ENCODE measurements around the gene TRMT2B. TPM values are rescaled to one million over a fixed set of nuclear protein-coding genes. Genes with fewer than 3 reads are reported as not detected.

Gene TRMT2B
- total and polyA plus RNA-seq, 2 experiments from 2014 or later = 5.4 to 18.6 TPM

DNA sequence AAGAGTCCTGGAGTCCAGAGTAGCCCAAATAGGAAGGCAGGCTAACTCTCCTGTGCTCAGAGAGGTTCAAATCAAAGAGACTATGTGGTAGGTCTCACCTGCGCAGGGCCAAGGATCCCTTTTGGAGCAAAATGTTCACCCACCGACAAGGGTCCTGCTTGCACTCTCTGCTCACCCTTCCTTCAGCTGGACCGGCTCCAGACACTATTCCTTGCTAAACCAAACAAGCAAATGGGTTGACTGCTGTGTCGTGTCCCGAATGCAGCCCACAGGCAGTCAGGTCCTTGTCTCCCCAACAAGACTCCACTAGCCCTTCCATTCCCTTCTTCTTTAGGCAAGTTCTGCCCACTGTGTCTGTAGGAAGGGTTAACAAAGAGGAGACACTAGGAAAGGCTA, 760 bp downstream of the TRMT2B start:
- no peaks in the 10 kb centered on the region for H3F3A ChIP-seq (replicated peaks; ENCODE audit: low read depth)
- no peaks in the 10 kb centered on the region for H3K27me3 ChIP-seq (ENCODE audit: insufficient read depth)
- peak overlapping the region; percentile 86 for H3K27ac Mint-ChIP-seq
- H3K4me3 ChIP-seq = peak overlapping the region; percentile 66
- no peak for DNase-seq (ENCODE audit: low spot score)
- H3K79me2 ChIP-seq (replicated peaks; ENCODE audit: insufficient read depth) = no peaks in the 10 kb centered on the region
- H3K27ac ChIP-seq (ENCODE audit: low read depth) = peak overlapping the region; percentile 89
- no peaks in the 10 kb centered on the region for H3K4me1 Mint-ChIP-seq
- H3K4me3 Mint-ChIP-seq = peak overlapping the region; percentile 82
- H3K4me1 ChIP-seq (ENCODE audit: insufficient read depth) = 0 out of 2 replicates have a peak, but pooled peaks cover 3% of the 10 kb centered on the region
- H3K9me2 ChIP-seq (ENCODE audit: insufficient read depth) = no peaks in the 10 kb centered on the region
- no peaks in the 10 kb centered on the region for H4K20me1 ChIP-seq (replicated peaks; ENCODE audit: insufficient read depth)
- H3K4me2 ChIP-seq = peak overlapping the region; percentile 84
- H3K9me3 Mint-ChIP-seq = no peaks in the 10 kb centered on the region
- no peaks in the 10 kb centered on the region for H3K36me3 ChIP-seq (ENCODE audit: insufficient read depth)
- peaks cover 6% of the 10 kb centered on the region for H3K27me3 Mint-ChIP-seq (ENCODE audit: insufficient read depth, low read depth, poor library complexity)
- H3K36me3 Mint-ChIP-seq (ENCODE audit: low read depth) = peaks cover 3% of the 10 kb centered on the region; the same call in 2 of the 3 replicates
- TF ChIP-seq CREB1 (CRISPR knock-in tag; IDR thresholded peaks at IDR 0.05; ENCODE audit: low read depth) = no peak
- peak; percentile 13 for ATAC-seq
- H2AFZ ChIP-seq = peak overlapping the region; percentile 84; the same call in 1 of the 2 replicates

DNA sequence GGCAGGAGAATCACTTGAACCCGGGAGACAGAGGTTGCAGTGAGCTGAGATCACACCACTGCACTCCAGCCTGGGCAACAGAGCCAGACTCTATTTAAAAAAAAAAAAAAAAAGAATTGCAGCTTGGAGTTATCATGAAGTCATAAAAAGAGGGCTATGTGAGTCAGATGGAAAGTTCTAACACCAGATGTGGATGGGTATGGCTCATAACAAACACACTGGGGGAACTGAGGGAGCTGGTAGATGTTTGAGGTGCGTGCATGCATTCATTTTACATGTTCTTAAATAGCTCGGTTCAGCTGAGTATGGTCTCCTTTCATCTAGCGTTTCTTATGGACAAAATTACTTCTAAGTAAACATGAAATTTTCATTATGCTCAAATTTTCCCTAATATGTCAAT, 11.7 kb downstream of the TRMT2B start:
- Mint-ChIP-seq H3K27me3 (ENCODE audit: insufficient read depth, low read depth, poor library complexity) (peaks cover 4% of the 10 kb centered on the region), H3K9me3 (no peaks in the 10 kb centered on the region), H3K4me3 (no peak overlapping the region), H3K36me3 (ENCODE audit: low read depth) (peaks cover 8% of the 10 kb centered on the region; the same call in 2 of the 3 replicates), H3K4me1 (no peaks in the 10 kb centered on the region), H3K27ac (no peak overlapping the region)
- DNase-seq (ENCODE audit: low spot score) (no peak), ATAC-seq (no peak)
- no peak overlapping the region for H3K4me3 ChIP-seq
- H3K27ac ChIP-seq (ENCODE audit: low read depth) = no peak overlapping the region
- H2AFZ ChIP-seq = no peak overlapping the region
- no peaks in the 10 kb centered on the region for H4K20me1 ChIP-seq (replicated peaks; ENCODE audit: insufficient read depth)
- H3K9me2 ChIP-seq (ENCODE audit: insufficient read depth) = no peaks in the 10 kb centered on the region
- no peak overlapping the region for H3K4me2 ChIP-seq
- no peaks in the 10 kb centered on the region for H3F3A ChIP-seq (replicated peaks; ENCODE audit: low read depth)
- no peaks in the 10 kb centered on the region for H3K27me3 ChIP-seq (ENCODE audit: insufficient read depth)
- no peaks in the 10 kb centered on the region for H3K79me2 ChIP-seq (replicated peaks; ENCODE audit: insufficient read depth)
- H3K36me3 ChIP-seq (ENCODE audit: insufficient read depth) = no peaks in the 10 kb centered on the region
- H3K4me1 ChIP-seq (ENCODE audit: insufficient read depth) = no peaks in the 10 kb centered on the region
- TF ChIP-seq JUNB (IDR thresholded peaks at IDR 0.05; ENCODE audit: unreplicated experiment) = no peak
- TF ChIP-seq, protein P1, sequence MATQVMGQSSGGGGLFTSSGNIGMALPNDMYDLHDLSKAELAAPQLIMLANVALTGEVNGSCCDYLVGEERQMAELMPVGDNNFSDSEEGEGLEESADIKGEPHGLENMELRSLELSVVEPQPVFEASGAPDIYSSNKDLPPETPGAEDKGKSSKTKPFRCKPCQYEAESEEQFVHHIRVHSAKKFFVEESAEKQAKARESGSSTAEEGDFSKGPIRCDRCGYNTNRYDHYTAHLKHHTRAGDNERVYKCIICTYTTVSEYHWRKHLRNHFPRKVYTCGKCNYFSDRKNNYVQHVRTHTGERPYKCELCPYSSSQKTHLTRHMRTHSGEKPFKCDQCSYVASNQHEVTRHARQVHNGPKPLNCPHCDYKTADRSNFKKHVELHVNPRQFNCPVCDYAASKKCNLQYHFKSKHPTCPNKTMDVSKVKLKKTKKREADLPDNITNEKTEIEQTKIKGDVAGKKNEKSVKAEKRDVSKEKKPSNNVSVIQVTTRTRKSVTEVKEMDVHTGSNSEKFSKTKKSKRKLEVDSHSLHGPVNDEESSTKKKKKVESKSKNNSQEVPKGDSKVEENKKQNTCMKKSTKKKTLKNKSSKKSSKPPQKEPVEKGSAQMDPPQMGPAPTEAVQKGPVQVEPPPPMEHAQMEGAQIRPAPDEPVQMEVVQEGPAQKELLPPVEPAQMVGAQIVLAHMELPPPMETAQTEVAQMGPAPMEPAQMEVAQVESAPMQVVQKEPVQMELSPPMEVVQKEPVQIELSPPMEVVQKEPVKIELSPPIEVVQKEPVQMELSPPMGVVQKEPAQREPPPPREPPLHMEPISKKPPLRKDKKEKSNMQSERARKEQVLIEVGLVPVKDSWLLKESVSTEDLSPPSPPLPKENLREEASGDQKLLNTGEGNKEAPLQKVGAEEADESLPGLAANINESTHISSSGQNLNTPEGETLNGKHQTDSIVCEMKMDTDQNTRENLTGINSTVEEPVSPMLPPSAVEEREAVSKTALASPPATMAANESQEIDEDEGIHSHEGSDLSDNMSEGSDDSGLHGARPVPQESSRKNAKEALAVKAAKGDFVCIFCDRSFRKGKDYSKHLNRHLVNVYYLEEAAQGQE (IDR thresholded peaks at IDR 0.05; ENCODE audit: unreplicated experiment) = no peak
- TF ChIP-seq POLR2AphosphoS5 (IDR thresholded peaks at IDR 0.05; ENCODE audit: low read depth) = no peak
- no peak for TF ChIP-seq STAT1 (IDR thresholded peaks at IDR 0.05; ENCODE audit: unreplicated experiment)
- TF ChIP-seq CREB1 (CRISPR knock-in tag; IDR thresholded peaks at IDR 0.05; ENCODE audit: low read depth) = no peak
- no peak for TF ChIP-seq EZH2 (IDR thresholded peaks at IDR 0.05; ENCODE audit: low read depth, unreplicated experiment)
- TF ChIP-seq, protein P2, sequence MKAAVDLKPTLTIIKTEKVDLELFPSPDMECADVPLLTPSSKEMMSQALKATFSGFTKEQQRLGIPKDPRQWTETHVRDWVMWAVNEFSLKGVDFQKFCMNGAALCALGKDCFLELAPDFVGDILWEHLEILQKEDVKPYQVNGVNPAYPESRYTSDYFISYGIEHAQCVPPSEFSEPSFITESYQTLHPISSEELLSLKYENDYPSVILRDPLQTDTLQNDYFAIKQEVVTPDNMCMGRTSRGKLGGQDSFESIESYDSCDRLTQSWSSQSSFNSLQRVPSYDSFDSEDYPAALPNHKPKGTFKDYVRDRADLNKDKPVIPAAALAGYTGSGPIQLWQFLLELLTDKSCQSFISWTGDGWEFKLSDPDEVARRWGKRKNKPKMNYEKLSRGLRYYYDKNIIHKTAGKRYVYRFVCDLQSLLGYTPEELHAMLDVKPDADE (IDR thresholded peaks at IDR 0.05) = no peak
- TF ChIP-seq ZNF331 (CRISPR knock-in tag; IDR thresholded peaks at IDR 0.05; ENCODE audit: low read depth) = no peak
- TF ChIP-seq, protein P3, sequence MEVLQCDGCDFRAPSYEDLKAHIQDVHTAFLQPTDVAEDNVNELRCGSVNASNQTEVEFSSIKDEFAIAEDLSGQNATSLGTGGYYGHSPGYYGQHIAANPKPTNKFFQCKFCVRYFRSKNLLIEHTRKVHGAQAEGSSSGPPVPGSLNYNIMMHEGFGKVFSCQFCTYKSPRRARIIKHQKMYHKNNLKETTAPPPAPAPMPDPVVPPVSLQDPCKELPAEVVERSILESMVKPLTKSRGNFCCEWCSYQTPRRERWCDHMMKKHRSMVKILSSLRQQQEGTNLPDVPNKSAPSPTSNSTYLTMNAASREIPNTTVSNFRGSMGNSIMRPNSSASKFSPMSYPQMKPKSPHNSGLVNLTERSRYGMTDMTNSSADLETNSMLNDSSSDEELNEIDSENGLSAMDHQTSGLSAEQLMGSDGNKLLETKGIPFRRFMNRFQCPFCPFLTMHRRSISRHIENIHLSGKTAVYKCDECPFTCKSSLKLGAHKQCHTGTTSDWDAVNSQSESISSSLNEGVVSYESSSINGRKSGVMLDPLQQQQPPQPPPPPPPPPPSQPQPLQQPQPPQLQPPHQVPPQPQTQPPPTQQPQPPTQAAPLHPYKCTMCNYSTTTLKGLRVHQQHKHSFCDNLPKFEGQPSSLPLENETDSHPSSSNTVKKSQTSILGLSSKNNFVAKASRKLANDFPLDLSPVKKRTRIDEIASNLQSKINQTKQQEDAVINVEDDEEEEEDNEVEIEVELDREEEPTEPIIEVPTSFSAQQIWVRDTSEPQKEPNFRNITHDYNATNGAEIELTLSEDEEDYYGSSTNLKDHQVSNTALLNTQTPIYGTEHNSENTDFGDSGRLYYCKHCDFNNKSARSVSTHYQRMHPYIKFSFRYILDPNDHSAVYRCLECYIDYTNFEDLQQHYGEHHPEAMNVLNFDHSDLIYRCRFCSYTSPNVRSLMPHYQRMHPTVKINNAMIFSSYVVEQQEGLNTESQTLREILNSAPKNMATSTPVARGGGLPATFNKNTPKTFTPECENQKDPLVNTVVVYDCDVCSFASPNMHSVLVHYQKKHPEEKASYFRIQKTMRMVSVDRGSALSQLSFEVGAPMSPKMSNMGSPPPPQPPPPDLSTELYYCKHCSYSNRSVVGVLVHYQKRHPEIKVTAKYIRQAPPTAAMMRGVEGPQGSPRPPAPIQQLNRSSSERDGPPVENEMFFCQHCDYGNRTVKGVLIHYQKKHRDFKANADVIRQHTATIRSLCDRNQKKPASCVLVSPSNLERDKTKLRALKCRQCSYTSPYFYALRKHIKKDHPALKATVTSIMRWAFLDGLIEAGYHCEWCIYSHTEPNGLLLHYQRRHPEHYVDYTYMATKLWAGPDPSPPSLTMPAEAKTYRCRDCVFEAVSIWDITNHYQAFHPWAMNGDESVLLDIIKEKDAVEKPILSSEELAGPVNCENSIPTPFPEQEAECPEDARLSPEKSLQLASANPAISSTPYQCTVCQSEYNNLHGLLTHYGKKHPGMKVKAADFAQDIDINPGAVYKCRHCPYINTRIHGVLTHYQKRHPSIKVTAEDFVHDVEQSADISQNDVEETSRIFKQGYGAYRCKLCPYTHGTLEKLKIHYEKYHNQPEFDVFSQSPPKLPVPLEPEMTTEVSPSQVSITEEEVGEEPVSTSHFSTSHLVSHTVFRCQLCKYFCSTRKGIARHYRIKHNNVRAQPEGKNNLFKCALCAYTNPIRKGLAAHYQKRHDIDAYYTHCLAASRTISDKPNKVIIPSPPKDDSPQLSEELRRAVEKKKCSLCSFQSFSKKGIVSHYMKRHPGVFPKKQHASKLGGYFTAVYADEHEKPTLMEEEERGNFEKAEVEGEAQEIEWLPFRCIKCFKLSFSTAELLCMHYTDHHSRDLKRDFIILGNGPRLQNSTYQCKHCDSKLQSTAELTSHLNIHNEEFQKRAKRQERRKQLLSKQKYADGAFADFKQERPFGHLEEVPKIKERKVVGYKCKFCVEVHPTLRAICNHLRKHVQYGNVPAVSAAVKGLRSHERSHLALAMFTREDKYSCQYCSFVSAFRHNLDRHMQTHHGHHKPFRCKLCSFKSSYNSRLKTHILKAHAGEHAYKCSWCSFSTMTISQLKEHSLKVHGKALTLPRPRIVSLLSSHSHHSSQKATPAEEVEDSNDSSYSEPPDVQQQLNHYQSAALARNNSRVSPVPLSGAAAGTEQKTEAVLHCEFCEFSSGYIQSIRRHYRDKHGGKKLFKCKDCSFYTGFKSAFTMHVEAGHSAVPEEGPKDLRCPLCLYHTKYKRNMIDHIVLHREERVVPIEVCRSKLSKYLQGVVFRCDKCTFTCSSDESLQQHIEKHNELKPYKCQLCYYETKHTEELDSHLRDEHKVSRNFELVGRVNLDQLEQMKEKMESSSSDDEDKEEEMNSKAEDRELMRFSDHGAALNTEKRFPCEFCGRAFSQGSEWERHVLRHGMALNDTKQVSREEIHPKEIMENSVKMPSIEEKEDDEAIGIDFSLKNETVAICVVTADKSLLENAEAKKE (CRISPR knock-in tag; IDR thresholded peaks at IDR 0.05) = no peak
- TF ChIP-seq EZH2phosphoT487 (IDR thresholded peaks at IDR 0.05; ENCODE audit: unreplicated experiment) = no peak
- no peak for TF ChIP-seq NANOG (IDR thresholded peaks at IDR 0.05; ENCODE audit: borderline replicate concordance)
